SJCRH30 (cell line): Measurements from ENCODE around the gene INHBB. TPM values are rescaled to one million over a fixed set of nuclear protein-coding genes. Genes with fewer than 3 reads are reported as not detected.

Source experiments
- DNase-seq, 2 experiments: peaks; one replicate each; pipeline ENCODE4 v3.0.0-alpha.2; 2015 to 2020
- H3K27ac ChIP-seq: fragments of 250-450 bp; sonication (Bioruptor Pico); 2 replicates; pipeline ENCODE4 v1.5.1; 2020; ENCODE audit warnings: mild to moderate bottlenecking, moderate library complexity
- H3K27me3 ChIP-seq: fragments of 250-450 bp; sonication (Bioruptor Pico); 2 replicates; pipeline ENCODE4 v1.5.1; 2020; ENCODE audit warnings: mild to moderate bottlenecking, moderate library complexity
- H3K36me3 ChIP-seq: fragments of 250-450 bp; sonication (Bioruptor Pico); 2 replicates; pipeline ENCODE4 v1.5.1; 2020; ENCODE audit warnings: mild to moderate bottlenecking, moderate library complexity
- H3K4me1 ChIP-seq: fragments of 250-450 bp; sonication (Bioruptor Pico); 2 replicates; pipeline ENCODE4 v1.5.1; 2020; ENCODE audit warnings: mild to moderate bottlenecking, moderate library complexity
- H3K4me3 ChIP-seq: fragments of 250-450 bp; sonication (Bioruptor Pico); 2 replicates; pipeline ENCODE4 v1.5.1; 2020; ENCODE audit warnings: mild to moderate bottlenecking, moderate library complexity
- H3K9me3 ChIP-seq: fragments of 250-450 bp; sonication (Bioruptor Pico); replicated peaks from 2 replicates; pipeline ENCODE4 v1.5.1; 2020; ENCODE audit warnings: mild to moderate bottlenecking, moderate library complexity
- total RNA-seq: library from RNA; depleted of rRNA; stranded (reverse); fragments of >200 nt; shearing (Covaris generic); gene quantifications from 2 replicates; pipeline ENCODE4 v1.2.3, GENCODE V29; 2014

Gene INHBB
- total RNA-seq, 1 experiment from 2014 or later, result not detected

DNA sequence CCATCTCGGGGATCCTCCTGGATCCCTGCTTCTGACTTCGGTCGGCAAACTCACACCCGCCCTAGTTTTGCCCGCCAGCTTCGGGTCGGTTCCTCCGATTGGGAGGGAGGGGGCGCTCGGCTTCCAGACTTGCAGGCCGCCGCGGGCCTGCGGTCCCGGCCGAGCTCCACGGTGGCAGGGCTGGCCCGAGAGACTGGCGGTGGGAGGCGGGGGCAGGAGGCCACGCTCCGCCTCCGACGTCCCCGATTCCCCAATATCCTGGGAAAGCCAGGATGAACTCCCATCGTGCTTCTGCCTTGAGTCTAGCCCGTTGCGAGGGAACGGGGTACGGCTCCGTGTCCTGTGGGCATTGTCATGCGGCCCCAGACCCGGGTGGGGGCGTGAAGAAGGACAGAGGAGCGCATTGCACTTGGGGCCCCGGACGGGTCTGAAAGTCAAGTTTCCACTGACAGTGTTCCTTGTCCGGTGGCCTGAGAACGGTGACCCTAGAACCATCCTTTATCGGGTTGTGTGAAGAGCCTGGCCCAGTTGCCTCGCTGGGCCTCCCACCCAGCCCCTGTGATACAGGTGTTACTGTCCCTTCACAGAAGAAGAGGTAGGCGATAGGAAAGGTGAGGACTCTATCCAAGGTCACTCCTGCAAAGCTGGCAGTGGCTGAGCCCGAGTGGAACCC, 2.4 kb upstream of the INHBB start:
- H3K4me3 ChIP-seq, result no peak overlapping the region
- no peaks in the 10 kb centered on the region for H3K36me3 ChIP-seq
- no peaks in the 10 kb centered on the region for H3K27me3 ChIP-seq
- DNase-seq, result no peak
- H3K9me3 ChIP-seq, result no peaks in the 10 kb centered on the region
- H3K27ac ChIP-seq, result no peak overlapping the region
- H3K4me1 ChIP-seq, result no peaks in the 10 kb centered on the region

DNA sequence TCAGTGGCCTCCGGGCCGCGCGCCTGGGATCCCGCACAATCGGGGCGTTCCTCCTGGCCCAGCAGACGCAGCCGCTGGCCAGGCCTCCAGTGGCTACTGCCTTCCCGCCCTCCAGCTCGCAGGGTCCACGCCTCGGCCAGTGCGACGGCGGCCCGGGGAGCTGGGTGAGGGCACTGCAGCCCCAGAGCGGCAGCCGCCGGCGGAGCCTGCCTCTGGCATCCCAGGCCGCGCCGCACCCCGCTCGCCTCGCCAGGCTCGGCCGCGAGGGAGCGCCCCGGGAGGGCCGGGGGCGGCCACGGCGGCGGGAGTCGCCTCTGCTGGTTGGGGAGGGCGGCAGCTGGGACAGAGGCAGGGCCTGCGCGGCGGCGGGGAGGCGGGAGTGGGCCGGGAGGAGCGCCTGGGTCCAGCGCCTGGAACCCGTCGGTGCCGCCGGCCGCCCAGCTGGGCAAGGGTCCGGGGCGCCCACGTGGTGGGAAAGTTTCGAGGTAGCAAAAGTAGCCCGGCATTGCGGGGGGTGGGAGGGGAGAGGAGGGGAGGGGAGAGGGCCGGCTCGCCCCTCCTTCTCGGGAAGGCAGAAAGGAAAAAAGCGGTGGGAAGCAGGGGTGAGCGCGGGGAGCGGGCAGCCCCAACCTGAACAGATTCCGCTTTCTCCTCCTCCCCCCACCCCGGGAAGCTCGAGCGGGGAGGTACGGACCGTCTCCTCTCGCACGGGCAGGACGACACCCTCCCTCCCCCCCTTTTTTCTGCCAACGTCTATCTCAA, 1.5 kb upstream of the INHBB start:
- no peak overlapping the region for H3K4me3 ChIP-seq
- H3K9me3 ChIP-seq, result no peaks in the 10 kb centered on the region
- H3K27me3 ChIP-seq, result no peaks in the 10 kb centered on the region
- DNase-seq, result no peak
- no peak overlapping the region for H3K27ac ChIP-seq
- no peaks in the 10 kb centered on the region for H3K36me3 ChIP-seq
- no peaks in the 10 kb centered on the region for H3K4me1 ChIP-seq

DNA sequence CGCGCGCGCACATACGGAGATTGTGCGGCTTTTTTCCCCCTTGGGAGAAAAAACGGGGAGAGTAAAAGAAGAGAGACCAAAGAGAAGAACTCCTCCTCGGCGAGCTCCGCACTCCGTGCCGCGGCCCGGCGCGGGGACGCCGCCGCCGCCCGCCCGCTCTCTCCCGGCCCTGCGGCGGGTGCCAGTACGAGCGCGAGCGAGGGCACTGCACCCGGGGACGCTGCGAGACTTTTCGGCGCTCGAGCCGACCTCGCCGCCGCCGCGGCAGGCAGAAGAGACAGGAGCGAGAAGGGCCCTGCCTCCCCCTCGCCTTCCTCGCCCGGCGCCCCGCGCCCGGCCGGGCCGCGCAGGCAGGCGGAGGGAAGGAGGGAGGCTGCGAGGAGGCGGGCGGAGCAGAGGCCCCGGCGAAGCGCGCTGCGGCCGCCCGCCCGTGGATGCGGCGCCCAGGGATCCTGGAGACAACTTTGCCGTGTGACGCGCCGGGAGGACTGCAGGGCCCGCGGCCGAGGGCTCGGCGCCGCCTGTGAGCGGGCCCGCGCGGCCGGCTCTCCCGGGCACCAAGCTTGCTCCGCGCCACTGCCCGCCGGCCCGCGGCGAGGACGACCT, 857 bp upstream of the INHBB start:
- Histone ChIP-seq H3K4me3 (no peak overlapping the region), H3K36me3 (no peaks in the 10 kb centered on the region), H3K27ac (no peak overlapping the region), H3K9me3 (no peaks in the 10 kb centered on the region), H3K4me1 (no peaks in the 10 kb centered on the region), H3K27me3 (no peaks in the 10 kb centered on the region)
- no peak for DNase-seq

DNA sequence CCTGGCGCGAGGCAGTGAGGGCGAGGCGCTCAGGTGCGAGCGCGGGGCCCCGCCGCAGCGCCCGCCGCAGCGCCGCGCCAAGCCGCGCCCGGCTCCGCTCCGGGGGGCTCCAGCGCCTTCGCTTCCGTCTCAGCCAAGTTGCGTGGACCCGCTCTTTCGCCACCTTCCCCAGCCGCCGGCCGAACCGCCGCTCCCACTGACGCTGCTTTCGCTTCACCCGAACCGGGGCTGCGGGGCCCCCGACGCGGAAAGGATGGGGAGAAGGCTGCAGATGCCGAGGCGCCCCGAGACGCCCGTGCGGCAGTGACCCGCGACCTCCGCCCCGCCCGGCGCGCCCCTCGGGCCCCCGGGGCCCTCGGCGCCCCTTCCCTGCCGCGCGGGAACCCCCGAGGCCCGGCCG, 328 bp upstream of the INHBB start:
- Histone ChIP-seq H3K9me3 (no peaks in the 10 kb centered on the region), H3K27ac (no peak overlapping the region), H3K36me3 (no peaks in the 10 kb centered on the region), H3K27me3 (no peaks in the 10 kb centered on the region), H3K4me3 (no peak overlapping the region), H3K4me1 (no peaks in the 10 kb centered on the region)
- DNase-seq, result no peak

GRCh38 chr2:120346667-120347358, 877 bp downstream of the INHBB start:
- Histone ChIP-seq H3K9me3 (no peaks in the 10 kb centered on the region), H3K27me3 (no peaks in the 10 kb centered on the region), H3K27ac (no peak overlapping the region), H3K4me3 (no peak overlapping the region), H3K4me1 (no peaks in the 10 kb centered on the region), H3K36me3 (no peaks in the 10 kb centered on the region)
- DNase-seq, result no peak

DNA sequence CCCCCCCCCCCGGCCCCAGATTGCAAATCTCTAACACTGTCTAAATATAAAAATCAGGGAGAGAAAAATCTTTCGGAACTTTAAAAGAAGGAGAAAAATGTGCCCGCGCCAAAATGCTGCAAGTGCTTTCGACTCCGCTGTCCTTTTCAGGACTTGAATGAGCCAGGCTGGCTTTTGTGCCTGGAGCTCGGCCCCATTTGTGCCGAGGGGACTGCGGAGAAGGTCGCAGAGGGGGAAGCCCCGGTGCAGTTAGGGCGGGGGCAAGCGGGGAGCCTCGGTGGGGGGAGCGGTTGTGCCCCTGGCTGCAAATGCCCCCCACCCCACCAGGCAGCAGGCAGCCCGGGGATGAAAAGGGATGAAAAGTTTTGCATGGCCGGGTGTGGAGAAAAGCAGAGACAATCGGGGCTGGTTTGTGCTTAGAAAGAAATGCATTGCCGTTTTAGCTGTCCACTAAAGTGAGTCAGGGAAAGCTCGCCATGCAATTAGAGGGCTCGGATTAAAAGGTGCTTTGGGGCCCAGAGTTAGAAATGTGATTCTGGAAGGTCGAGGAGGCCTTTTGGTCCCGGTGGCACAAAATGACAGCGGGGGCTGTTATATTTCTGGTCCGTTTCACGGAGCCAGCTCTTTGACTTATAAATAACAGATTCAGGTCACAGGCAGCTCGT, 1.6 kb downstream of the INHBB start:
- Histone ChIP-seq H3K27me3 (no peaks in the 10 kb centered on the region), H3K27ac (no peak overlapping the region), H3K4me1 (no peaks in the 10 kb centered on the region), H3K4me3 (no peak overlapping the region), H3K36me3 (no peaks in the 10 kb centered on the region), H3K9me3 (no peaks in the 10 kb centered on the region)
- DNase-seq, result no peak

GRCh38 chr2:120348134-120348736, 2.3 kb downstream of the INHBB start:
- Histone ChIP-seq H3K27me3 (no peaks in the 10 kb centered on the region), H3K4me1 (no peaks in the 10 kb centered on the region), H3K27ac (no peak overlapping the region), H3K4me3 (no peak overlapping the region), H3K36me3 (no peaks in the 10 kb centered on the region), H3K9me3 (no peaks in the 10 kb centered on the region)
- DNase-seq, result no peak

DNA sequence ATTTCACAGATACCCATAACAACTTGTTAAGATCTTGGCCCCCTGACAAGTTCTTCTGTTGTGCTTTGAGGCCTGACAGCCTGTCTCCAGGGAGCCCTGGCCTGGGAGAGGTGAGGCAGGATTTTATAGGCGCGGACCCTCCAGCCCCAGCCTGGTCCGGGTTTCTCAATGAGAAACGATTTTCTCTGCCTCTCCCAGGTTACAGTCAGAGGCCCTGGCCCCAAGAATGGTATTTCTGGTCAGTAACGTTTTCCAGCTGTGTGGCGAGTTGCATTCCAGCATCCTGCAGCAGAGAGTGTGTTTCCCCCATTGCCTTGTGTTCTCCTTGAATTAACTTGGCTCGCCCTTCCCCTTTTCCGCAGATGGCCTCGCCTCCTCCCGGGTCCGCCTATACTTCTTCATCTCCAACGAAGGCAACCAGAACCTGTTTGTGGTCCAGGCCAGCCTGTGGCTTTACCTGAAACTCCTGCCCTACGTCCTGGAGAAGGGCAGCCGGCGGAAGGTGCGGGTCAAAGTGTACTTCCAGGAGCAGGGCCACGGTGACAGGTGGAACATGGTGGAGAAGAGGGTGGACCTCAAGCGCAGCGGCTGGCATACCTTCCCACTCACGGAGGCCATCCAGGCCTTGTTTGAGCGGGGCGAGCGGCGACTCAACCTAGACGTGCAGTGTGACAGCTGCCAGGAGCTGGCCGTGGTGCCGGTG, 3.0 kb downstream of the INHBB start:
- H3K27me3 ChIP-seq, result no peaks in the 10 kb centered on the region
- H3K4me3 ChIP-seq, result no peak overlapping the region

DNA sequence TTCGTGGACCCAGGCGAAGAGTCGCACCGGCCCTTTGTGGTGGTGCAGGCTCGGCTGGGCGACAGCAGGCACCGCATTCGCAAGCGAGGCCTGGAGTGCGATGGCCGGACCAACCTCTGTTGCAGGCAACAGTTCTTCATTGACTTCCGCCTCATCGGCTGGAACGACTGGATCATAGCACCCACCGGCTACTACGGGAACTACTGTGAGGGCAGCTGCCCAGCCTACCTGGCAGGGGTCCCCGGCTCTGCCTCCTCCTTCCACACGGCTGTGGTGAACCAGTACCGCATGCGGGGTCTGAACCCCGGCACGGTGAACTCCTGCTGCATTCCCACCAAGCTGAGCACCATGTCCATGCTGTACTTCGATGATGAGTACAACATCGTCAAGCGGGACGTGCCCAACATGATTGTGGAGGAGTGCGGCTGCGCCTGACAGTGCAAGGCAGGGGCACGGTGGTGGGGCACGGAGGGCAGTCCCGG, 3.5 kb downstream of the INHBB start:
- H3K4me1 ChIP-seq, result no peaks in the 10 kb centered on the region
- H3K27ac ChIP-seq, result no peak overlapping the region
- H3K9me3 ChIP-seq, result no peaks in the 10 kb centered on the region
- no peaks in the 10 kb centered on the region for H3K36me3 ChIP-seq
- no peak for DNase-seq
- no peaks in the 10 kb centered on the region for H3K27me3 ChIP-seq
- H3K4me3 ChIP-seq, result no peak overlapping the region

More for the DNA sequence above, 3.0 kb downstream of the INHBB start:
- H3K9me3 ChIP-seq, result no peaks in the 10 kb centered on the region
- no peak for DNase-seq
- H3K4me1 ChIP-seq, result no peaks in the 10 kb centered on the region
- no peak overlapping the region for H3K27ac ChIP-seq
- no peaks in the 10 kb centered on the region for H3K36me3 ChIP-seq

DNA sequence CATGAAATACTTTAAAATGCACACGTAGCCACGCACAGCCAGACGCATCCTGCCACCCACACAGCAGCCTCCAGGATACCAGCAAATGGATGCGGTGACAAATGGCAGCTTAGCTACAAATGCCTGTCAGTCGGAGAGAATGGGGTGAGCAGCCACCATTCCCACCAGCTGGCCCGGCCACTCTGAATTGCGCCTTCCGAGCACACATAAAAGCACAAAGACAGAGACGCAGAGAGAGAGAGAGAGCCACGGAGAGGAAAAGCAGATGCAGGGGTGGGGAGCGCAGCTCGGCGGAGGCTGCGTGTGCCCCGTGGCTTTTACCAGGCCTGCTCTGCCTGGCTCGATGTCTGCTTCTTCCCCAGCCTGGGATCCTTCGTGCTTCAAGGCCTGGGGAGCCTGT, 4.1 kb downstream of the INHBB start:
- H3K36me3 ChIP-seq, result no peaks in the 10 kb centered on the region
- no peaks in the 10 kb centered on the region for H3K9me3 ChIP-seq
- no peaks in the 10 kb centered on the region for H3K4me1 ChIP-seq
- no peak overlapping the region for H3K4me3 ChIP-seq
- DNase-seq, result no peak
- H3K27ac ChIP-seq, result no peak overlapping the region
- H3K27me3 ChIP-seq, result no peaks in the 10 kb centered on the region

DNA sequence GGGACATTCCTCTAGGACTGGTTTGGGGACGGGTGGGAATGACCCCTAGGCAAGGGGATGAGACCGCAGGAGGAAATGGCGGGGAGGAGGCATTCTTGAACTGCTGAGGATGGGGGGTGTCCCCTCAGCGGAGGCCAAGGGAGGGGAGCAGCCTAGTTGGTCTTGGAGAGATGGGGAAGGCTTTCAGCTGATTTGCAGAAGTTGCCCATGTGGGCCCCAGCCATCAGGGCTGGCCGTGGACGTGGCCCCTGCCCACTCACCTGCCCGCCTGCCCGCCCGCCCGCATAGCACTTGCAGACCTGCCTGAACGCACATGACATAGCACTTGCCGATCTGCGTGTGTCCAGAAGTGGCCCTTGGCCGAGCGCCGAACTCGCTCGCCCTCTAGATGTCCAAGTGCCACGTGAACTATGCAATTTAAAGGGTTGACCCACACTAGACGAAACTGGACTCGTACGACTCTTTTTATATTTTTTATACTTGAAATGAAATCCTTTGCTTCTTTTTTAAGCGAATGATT, 4.9 kb downstream of the INHBB start:
- Histone ChIP-seq H3K27ac (no peak overlapping the region), H3K4me3 (no peak overlapping the region), H3K27me3 (no peaks in the 10 kb centered on the region), H3K36me3 (no peaks in the 10 kb centered on the region), H3K9me3 (no peaks in the 10 kb centered on the region), H3K4me1 (no peaks in the 10 kb centered on the region)
- DNase-seq, result no peak

GRCh38 chr2:120352696-120353590, 7.0 kb downstream of the INHBB start:
- no peak overlapping the region for H3K27ac ChIP-seq
- no peaks in the 10 kb centered on the region for H3K36me3 ChIP-seq
- no peaks in the 10 kb centered on the region for H3K9me3 ChIP-seq
- no peak for DNase-seq
- H3K27me3 ChIP-seq, result no peaks in the 10 kb centered on the region
- no peaks in the 10 kb centered on the region for H3K4me1 ChIP-seq
- H3K4me3 ChIP-seq, result no peak overlapping the region

DNA sequence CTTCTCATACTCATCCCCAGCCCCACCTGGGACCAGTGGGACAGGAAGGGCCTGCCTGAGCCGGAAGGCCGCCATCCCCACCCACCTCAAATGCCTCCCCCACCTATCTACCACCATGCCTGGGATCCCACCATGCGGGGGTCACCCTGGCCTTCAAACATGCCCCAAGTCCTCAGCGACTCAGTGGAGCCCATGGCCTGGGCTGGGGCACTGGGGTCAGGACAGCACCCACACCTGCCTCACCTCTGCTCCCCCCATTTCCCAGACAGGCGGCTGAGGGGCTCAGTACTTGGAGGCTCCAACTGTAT, 7.6 kb downstream of the INHBB start:
- no peak for DNase-seq
- no peak overlapping the region for H3K27ac ChIP-seq
- H3K9me3 ChIP-seq, result no peaks in the 10 kb centered on the region
- no peak overlapping the region for H3K4me3 ChIP-seq
- H3K36me3 ChIP-seq, result no peaks in the 10 kb centered on the region
- H3K27me3 ChIP-seq, result no peaks in the 10 kb centered on the region
- no peaks in the 10 kb centered on the region for H3K4me1 ChIP-seq
